NCI-H748 treated with DMSO at 0.1 percent for 48 hours (cell line): ENCODE data around the gene STT3B.

Experiments
- DNase-seq: peaks from one replicate; lab custom pipeline; 2025; lab: John Stamatoyannopoulos, UW

STT3B gene

GRCh38 chr3:31652296-31652695 is 119.6 kb downstream of the STT3B start:
- no peak for DNase-seq

GRCh38 chr3:31653464-31653863 is 120.7 kb downstream of the STT3B start:
- no peak for DNase-seq

DNA sequence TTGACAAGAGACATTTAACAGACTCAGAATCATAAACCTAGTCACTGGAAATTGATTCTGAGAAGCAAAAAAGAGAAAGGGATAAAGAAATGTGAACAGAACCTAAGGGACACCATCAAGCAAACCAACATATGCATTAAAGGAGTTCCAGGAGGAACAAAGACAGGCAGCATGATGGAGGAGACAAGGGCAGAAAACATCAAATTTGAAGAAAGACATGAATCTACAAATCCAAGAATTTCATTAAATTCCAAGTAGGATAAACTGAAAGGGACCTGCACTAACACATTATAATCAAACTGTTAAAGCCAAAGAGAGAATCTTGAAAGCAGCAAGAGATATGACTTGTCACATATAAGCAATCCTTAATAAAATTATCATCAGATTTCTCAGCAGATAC is 122.3 kb downstream of the STT3B start:
- DNase-seq, result no peak

DNA sequence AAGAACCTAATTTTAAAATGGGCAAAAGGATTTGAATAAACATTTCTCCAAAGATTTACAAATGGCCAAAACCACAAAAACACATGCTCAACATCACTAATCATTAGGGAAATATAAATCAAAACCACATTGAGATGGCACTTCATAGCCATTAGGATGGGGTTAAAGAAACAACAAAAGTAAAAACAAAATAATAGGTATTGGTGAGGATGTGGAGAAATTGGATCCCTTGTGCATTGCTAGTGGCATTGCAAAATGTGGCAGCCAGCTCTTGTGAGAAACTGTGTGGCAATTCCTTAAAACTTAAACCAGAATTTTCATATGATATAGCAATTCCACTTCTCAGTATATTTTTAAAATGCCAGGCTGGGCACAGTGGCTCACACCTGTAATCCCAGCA is 126.5 kb downstream of the STT3B start:
- DNase-seq, result no peak

DNA sequence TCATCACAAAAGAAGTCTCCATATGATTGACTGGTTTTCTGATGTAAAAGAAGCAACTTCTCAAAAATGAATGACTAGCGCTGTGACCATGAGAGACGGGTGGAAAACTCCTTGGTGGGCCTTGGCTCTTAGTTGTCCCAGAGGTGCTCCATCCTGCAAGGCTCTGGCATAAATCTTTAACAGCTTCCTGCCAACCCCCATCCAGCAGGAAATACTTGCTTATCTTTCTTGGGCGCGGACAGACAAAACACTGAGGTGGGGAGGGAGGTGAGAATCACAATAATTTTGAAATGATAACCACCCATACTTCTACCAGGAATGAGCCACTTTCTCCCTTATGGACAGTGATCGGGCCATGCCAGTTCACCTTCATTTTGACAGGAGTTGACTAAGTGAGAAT is 128.6 kb downstream of the STT3B start:
- DNase-seq, result no peak

GRCh38 chr3:31661993-31662670 is 129.4 kb downstream of the STT3B start:
- DNase-seq, result no peak

GRCh38 chr3:31664031-31664430 is 131.3 kb downstream of the STT3B start:
- no peak for DNase-seq

GRCh38 chr3:31667582-31667981 is 134.9 kb downstream of the STT3B start:
- DNase-seq, result no peak

DNA sequence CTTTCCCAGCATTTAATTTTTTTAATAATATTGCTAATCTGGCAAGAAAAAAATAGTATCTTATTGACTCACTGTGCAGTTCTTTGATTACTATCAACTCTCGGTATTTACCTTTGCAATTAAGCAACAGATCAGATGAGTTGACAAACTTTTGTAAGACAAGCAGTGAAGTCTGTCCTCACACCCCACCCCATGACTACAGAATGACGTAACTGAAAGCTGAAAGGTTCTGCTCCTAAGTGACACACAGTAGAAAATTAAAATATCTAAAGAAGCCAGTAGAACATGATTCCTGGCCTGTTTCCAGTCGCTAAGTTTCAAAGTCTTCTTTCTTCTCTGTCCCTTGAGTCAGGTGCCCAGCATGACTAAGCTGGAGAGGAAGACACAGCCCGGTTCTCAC is 135.5 kb downstream of the STT3B start:
- no peak for DNase-seq

- no peak for DNase-seq
Observed at GRCh38 chr3:31670136-31670535, 137.4 kb downstream of the STT3B start.

DNA sequence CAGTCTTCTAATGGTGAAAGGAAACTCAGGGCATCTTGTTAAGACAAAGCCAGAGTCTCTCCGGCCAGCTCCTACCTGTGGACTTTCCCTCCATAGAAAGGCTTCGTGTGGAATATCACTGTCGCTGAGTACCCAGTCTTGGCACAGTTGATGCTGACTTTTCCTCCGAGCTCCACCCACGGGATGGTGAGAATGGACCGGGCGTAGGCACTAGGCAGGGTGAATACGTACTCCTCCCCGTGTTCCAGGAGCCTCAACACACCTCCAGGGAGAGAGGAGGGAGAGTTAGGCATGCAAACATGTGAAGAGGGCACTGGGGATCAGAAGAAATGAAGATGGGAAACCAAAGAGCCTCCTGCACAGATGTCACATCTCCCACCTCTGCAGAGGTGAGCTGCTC is 138.0 kb downstream of the STT3B start:
- no peak for DNase-seq

- no peak for DNase-seq
Observed at GRCh38 chr3:31671451-31671850, 138.7 kb downstream of the STT3B start.

DNA sequence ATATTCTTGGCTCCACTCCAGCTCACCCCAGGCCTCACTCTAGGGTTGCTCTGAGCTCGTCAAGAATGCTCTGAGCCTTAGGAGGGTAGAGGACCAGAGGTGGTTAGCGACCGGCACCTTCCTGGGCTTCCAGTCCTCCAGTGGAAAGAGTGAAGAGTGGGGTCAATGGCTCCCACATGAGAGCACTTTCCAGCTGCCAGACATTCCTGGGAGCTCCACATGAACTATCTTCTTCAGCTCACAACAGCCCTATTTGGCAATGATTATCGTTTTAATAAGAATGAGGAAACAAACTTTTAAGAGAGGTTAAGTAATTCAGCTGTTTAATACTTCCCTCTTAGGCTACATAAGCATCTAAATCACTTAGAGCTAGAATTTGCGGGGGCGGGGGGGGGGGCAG is 139.3 kb downstream of the STT3B start:
- no peak for DNase-seq

DNA sequence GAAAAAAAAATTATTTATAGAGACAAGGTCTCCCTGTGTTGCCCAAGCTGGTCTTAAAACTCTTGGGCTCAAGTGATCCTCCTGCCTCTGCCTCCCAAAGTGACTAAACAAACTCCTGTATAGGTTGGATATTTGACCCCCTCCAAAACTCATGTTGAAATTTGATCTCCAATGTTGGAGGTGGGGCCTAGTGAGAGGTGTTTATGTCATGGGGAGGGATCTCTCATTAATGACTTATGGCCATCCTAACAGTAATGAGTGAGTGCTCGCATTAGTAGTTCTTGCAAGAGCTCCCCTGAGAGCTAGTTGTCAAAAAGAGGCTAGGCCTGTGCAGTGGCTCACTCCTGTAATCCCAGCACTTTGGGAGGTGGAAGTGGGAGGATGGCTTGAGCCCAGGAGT is 141.2 kb downstream of the STT3B start:
- DNase-seq, result no peak

- no peak for DNase-seq
Observed at GRCh38 chr3:31676556-31676955, 143.8 kb downstream of the STT3B start.

DNA sequence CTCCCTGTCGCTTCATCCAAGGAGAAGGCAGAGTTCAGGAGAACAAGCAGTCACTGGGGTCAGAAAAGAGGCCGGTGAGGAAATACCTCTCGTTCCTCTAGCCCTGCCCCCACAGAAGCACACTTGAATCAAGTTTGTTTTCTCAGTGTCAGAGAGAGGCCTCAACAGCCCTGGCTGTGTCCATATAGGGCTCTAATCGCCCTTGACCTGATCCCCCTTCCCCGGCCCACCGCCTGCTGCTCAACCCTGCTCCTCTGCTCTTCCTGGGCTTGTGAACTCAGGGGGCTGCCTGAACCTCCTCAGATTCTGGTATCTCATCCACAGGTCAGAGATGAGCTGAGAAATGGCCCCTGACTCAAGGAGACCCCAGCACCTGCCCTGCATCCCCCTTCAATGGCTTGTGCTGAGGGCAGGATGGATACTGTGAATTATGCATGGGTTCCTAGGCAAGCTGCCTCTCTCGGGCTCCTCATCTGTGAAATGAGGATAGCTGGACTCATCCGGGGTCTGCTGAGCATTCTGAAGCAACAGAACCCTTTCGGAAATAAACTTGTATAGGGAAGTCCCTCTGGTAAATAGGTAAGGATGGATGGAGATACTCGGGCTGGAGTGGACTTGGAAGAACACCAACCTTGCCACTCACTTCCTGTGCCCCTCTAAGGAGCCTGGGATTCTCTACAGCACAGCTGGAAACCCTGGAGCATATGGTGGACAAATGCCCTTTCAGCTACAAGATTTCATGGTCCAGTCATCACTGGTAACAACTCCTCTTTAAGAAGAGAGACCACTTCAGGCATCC is 147.5 kb downstream of the STT3B start:
- DNase-seq, result no peak
